Measurements from ENCODE around the gene UGT8.

Gene UGT8

DNA sequence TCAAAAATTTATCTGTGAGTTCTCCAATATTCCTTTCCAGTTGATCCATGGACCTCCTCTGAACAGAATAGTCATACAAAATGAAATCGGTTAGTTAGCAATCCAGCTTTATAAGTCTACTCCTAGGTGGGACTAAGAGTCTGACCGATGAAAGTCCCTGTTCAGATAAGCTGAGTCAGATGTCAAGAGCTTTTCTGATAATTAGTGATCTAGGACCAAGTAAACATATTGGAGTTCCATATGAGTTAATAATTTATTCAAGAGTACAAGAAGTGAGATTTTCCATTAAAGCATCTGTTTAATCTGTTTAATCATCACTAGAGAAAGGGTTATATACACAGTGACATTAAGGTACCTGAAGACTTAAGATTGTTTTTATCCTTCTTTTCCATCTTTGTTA lies 74.7 kb downstream of the UGT8 start:
- DNase-seq (ENCODE audit: insufficient read length, low spot score) (no peak), FAIRE-seq (no peak)
- TF ChIP-seq POLR2A (IDR thresholded peaks at IDR 0.05; ENCODE audit: low read depth, low read length) (no peak), TAF1 (IDR thresholded peaks at IDR 0.05; ENCODE audit: low read depth, low read length) (no peak), POU2F2 (IDR thresholded peaks at IDR 0.05; ENCODE audit: low read depth, low read length) (no peak), PAX5 (IDR thresholded peaks at IDR 0.05; ENCODE audit: insufficient read depth, low read length, severe bottlenecking) (no peak), SPI1 (IDR thresholded peaks at IDR 0.05; ENCODE audit: low read depth, low read length) (no peak), POLR2AphosphoS5 (IDR thresholded peaks at IDR 0.05; ENCODE audit: low read depth, low read length) (no peak)

DNA sequence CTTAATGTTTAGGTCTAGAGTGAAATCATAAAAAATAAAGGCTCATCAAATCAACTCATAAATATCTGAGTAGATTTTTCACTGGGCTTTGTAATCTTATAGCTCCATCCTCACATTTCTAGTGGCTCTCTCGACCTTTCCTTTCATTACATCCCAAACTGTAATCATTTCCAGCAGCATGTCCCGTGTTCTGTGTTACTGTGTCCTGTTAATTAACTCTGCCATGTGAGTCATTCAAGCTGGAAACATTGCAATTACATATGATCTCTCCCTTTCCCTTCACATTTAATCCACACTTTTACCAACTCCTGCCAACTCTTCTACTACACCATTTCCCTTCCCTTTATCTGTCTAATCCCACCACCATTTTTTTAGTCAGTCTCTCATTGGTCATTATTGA lies 75.5 kb downstream of the UGT8 start:
- FAIRE-seq = no peak
- TF ChIP-seq POU2F2 (IDR thresholded peaks at IDR 0.05; ENCODE audit: low read depth, low read length) (no peak), POLR2A (IDR thresholded peaks at IDR 0.05; ENCODE audit: low read depth, low read length) (no peak)
- DNase-seq (ENCODE audit: insufficient read length, low spot score) = no peak

DNA sequence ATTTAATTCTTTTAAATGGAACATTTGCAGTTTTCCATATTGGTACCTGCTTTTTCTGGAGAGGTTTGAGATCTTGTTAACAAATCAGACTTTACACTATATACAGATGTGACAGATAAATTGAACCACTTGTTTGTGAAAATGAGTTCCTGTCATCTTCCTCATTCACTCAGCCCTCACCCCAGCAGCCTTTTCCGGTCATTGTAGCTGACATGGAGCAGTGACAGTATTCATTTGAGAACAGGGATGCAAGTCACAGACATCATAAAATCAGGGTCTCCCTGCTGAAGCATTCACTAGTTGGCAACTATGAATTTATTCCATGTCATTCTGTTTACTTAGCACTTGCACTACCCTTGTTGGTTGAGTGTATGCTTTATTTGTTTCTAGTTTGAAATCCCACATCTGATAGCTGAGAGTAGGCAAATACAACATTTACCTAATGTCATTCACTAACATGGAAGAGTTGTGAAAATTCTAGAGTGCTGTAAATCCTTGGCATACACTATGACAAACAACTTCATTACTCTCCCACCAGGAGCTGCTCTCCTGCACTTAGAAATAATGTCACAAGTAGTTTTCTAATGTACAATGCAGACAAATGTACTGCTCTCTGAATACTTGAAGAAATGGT lies 78.9 kb downstream of the UGT8 start:
- no peak for DNase-seq (ENCODE audit: insufficient read length, low spot score)
- FAIRE-seq = no peak
- TF ChIP-seq POLR2A (IDR thresholded peaks at IDR 0.05; ENCODE audit: low read depth, low read length) (no peak), POLR2AphosphoS5 (IDR thresholded peaks at IDR 0.05; ENCODE audit: low read depth, low read length) (no peak), SPI1 (IDR thresholded peaks at IDR 0.05; ENCODE audit: low read depth, low read length) (no peak), TAF1 (IDR thresholded peaks at IDR 0.05; ENCODE audit: low read depth, low read length) (no peak), POU2F2 (IDR thresholded peaks at IDR 0.05; ENCODE audit: low read depth, low read length) (no peak), PAX5 (IDR thresholded peaks at IDR 0.05; ENCODE audit: insufficient read depth, low read length, severe bottlenecking) (no peak)

DNA sequence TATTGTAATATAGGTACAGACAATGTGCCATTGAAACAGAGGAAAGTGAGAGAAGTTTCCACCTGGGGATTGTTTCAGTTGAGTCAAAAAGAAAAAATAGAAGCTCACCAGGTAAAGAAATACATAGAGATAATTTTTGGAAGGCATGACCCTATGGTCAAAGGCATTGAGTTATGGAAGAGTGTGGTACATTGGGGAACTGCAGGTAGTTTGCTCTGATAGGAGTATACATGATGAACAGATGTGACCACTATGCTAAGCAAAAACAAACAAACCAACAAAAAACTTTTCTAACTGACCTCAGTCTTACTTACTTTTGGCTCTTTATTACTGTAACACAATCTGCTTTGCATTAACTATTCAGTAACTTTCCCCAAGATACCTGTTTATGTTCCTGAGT lies 85.9 kb downstream of the UGT8 start:
- DNase-seq (ENCODE audit: insufficient read length, low spot score) = no peak
- TF ChIP-seq PAX5 (IDR thresholded peaks at IDR 0.05; ENCODE audit: insufficient read depth, low read length, severe bottlenecking) = no peak
- no peak for TF ChIP-seq POLR2AphosphoS5 (IDR thresholded peaks at IDR 0.05; ENCODE audit: low read depth, low read length)
- TF ChIP-seq TAF1 (IDR thresholded peaks at IDR 0.05; ENCODE audit: low read depth, low read length) = no peak
- TF ChIP-seq POLR2A (IDR thresholded peaks at IDR 0.05; ENCODE audit: low read depth, low read length) = no peak
- TF ChIP-seq SPI1 (IDR thresholded peaks at IDR 0.05; ENCODE audit: low read depth, low read length) = no peak
- no peak for TF ChIP-seq POU2F2 (IDR thresholded peaks at IDR 0.05; ENCODE audit: low read depth, low read length)
- no peak for FAIRE-seq

DNA sequence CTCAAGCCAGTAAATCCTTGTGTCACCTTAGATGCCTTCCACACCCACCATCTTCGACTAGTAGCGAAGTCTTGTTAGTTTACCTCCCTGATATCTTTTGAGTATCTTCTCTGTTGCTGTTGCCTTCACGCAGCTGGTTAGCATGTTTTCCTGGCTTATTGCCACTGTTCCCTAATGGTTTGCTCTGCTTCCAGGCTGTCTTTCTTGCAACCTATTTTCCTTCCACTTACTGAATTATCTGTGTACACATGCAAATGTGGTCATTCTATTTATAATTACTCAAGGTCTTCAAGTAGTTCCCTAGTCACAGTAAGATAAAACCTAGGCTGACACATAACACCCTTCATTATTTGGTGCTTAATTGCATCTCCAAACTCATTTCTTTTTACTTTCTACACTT lies 89.5 kb downstream of the UGT8 start:
- TF ChIP-seq TAF1 (IDR thresholded peaks at IDR 0.05; ENCODE audit: low read depth, low read length) (no peak), POU2F2 (IDR thresholded peaks at IDR 0.05; ENCODE audit: low read depth, low read length) (no peak), SPI1 (IDR thresholded peaks at IDR 0.05; ENCODE audit: low read depth, low read length) (no peak), POLR2AphosphoS5 (IDR thresholded peaks at IDR 0.05; ENCODE audit: low read depth, low read length) (no peak), PAX5 (IDR thresholded peaks at IDR 0.05; ENCODE audit: insufficient read depth, low read length, severe bottlenecking) (no peak), POLR2A (IDR thresholded peaks at IDR 0.05; ENCODE audit: low read depth, low read length) (no peak)
- FAIRE-seq (no peak), DNase-seq (ENCODE audit: insufficient read length, low spot score) (no peak)

DNA sequence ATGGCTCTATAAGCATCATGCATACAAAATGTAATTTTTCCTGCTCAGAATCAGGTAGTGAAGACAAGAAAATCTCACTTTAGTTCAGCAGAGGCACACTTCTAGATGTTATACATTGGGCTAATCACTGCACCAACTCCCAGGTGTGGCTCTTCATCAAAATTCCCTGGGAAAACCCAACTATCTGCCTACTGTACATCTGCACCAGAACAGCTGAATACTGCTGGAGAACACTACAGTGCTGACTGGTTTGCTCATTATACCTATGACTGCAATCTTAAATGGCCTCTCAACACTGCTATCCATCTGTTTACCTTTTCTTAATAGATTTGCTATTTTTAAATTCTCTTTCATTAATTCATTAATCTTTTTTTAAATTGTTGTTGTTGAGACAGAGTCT lies 92.0 kb downstream of the UGT8 start:
- no peak for TF ChIP-seq POU2F2 (IDR thresholded peaks at IDR 0.05; ENCODE audit: low read depth, low read length)
- TF ChIP-seq TAF1 (IDR thresholded peaks at IDR 0.05; ENCODE audit: low read depth, low read length) = no peak
- no peak for TF ChIP-seq POLR2A (IDR thresholded peaks at IDR 0.05; ENCODE audit: low read depth, low read length)
- no peak for TF ChIP-seq SPI1 (IDR thresholded peaks at IDR 0.05; ENCODE audit: low read depth, low read length)
- TF ChIP-seq PAX5 (IDR thresholded peaks at IDR 0.05; ENCODE audit: insufficient read depth, low read length, severe bottlenecking) = no peak
- TF ChIP-seq POLR2AphosphoS5 (IDR thresholded peaks at IDR 0.05; ENCODE audit: low read depth, low read length) = no peak
- FAIRE-seq (no peak), DNase-seq (ENCODE audit: insufficient read length, low spot score) (no peak)

DNA sequence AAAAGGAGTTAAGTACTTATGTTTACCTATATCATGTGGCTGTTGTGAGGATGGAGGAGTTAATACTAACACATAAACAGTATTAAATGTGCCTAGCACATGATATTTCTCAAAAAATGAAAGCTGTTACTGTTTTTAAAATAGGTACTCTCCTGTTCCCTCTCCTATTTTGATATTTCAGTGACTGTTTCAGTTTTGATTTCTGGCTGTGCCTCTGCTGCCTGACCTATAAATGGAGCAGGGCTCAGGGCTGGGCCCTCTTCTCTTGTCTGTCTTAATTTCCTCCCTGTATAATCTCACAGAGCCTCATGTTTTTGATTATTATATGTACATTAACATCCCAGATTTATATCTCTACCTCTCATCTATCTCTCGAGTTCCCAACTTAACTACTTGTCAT lies 93.3 kb downstream of the UGT8 start:
- FAIRE-seq = peak; percentile 31
- TF ChIP-seq POU2F2 (IDR thresholded peaks at IDR 0.05; ENCODE audit: low read depth, low read length) (no peak), TAF1 (IDR thresholded peaks at IDR 0.05; ENCODE audit: low read depth, low read length) (no peak), SPI1 (IDR thresholded peaks at IDR 0.05; ENCODE audit: low read depth, low read length) (no peak), POLR2AphosphoS5 (IDR thresholded peaks at IDR 0.05; ENCODE audit: low read depth, low read length) (no peak), PAX5 (IDR thresholded peaks at IDR 0.05; ENCODE audit: insufficient read depth, low read length, severe bottlenecking) (no peak), POLR2A (IDR thresholded peaks at IDR 0.05; ENCODE audit: low read depth, low read length) (no peak)
- no peak for DNase-seq (ENCODE audit: insufficient read length, low spot score)

DNA sequence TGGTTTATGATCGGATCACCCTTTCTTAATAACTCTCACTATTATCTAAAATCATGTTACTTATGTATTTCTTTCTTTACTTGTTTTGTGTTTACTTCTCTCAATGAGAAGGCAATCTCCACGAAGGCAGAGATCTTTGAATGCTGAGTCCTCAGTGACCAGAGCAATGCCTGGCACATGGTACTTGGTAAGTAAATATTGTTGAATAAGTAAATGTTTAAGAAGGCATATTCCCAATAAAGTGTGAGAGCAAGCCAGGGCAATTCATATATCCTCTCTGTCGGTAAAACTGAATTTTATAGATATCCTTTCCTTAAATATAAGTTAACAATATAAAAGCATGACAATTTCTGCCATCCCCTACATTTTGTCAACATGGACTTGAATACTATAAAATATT lies 94.4 kb downstream of the UGT8 start:
- no peak for FAIRE-seq
- TF ChIP-seq POLR2AphosphoS5 (IDR thresholded peaks at IDR 0.05; ENCODE audit: low read depth, low read length) (no peak), PAX5 (IDR thresholded peaks at IDR 0.05; ENCODE audit: insufficient read depth, low read length, severe bottlenecking) (no peak), TAF1 (IDR thresholded peaks at IDR 0.05; ENCODE audit: low read depth, low read length) (no peak), POU2F2 (IDR thresholded peaks at IDR 0.05; ENCODE audit: low read depth, low read length) (no peak), SPI1 (IDR thresholded peaks at IDR 0.05; ENCODE audit: low read depth, low read length) (no peak), POLR2A (IDR thresholded peaks at IDR 0.05; ENCODE audit: low read depth, low read length) (no peak)
- no peak for DNase-seq (ENCODE audit: insufficient read length, low spot score)

DNA sequence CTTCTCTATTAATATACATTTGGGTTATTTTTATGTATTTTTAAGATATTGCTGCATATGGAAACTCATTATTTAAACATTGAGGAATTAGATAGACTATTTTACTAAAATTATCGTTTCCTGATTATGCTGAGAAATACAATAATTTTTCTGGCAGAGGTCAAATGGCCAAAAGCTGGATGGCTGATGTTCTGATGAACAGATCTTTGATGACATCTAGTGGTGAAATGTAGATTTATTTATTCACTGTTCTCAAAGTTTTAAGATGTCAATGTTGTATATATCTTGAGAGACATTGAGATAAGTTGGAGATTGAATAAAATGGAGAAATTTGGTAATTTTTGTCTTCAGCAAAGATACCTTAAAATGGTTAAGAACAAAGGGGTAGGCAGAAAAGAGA lies 96.2 kb downstream of the UGT8 start:
- peak; percentile 51 for FAIRE-seq
- TF ChIP-seq SPI1 (IDR thresholded peaks at IDR 0.05; ENCODE audit: low read depth, low read length) (no peak), POLR2AphosphoS5 (IDR thresholded peaks at IDR 0.05; ENCODE audit: low read depth, low read length) (no peak), TAF1 (IDR thresholded peaks at IDR 0.05; ENCODE audit: low read depth, low read length) (no peak), POU2F2 (IDR thresholded peaks at IDR 0.05; ENCODE audit: low read depth, low read length) (no peak), PAX5 (IDR thresholded peaks at IDR 0.05; ENCODE audit: insufficient read depth, low read length, severe bottlenecking) (no peak), POLR2A (IDR thresholded peaks at IDR 0.05; ENCODE audit: low read depth, low read length) (no peak)
- DNase-seq (ENCODE audit: insufficient read length, low spot score) = no peak

DNA sequence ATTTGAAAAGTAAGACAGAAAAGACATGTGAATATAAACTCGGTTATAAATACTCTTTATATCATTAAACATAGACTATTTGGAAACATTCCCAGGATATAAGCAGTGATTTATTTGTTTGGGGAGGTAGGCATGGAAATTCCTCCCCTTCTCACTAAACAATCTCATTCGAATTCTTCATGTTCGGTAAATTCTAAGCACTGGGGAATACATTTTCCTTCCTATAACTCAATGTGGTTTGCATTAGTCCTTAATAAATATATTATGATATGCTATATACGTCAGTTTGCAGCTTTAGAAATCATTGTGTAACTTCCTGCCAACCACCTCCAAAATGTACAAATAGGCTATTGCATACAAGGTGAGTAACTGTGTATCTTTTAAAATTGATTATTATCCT lies 99.6 kb downstream of the UGT8 start:
- no peak for DNase-seq (ENCODE audit: insufficient read length, low spot score)
- no peak for FAIRE-seq
- TF ChIP-seq PAX5 (IDR thresholded peaks at IDR 0.05; ENCODE audit: insufficient read depth, low read length, severe bottlenecking) = no peak
- TF ChIP-seq POU2F2 (IDR thresholded peaks at IDR 0.05; ENCODE audit: low read depth, low read length) = no peak
- TF ChIP-seq POLR2A (IDR thresholded peaks at IDR 0.05; ENCODE audit: low read depth, low read length) = no peak
- no peak for TF ChIP-seq TAF1 (IDR thresholded peaks at IDR 0.05; ENCODE audit: low read depth, low read length)
- no peak for TF ChIP-seq SPI1 (IDR thresholded peaks at IDR 0.05; ENCODE audit: low read depth, low read length)
- no peak for TF ChIP-seq POLR2AphosphoS5 (IDR thresholded peaks at IDR 0.05; ENCODE audit: low read depth, low read length)
